ENCODE data around the gene CDYL2.

DNA sequence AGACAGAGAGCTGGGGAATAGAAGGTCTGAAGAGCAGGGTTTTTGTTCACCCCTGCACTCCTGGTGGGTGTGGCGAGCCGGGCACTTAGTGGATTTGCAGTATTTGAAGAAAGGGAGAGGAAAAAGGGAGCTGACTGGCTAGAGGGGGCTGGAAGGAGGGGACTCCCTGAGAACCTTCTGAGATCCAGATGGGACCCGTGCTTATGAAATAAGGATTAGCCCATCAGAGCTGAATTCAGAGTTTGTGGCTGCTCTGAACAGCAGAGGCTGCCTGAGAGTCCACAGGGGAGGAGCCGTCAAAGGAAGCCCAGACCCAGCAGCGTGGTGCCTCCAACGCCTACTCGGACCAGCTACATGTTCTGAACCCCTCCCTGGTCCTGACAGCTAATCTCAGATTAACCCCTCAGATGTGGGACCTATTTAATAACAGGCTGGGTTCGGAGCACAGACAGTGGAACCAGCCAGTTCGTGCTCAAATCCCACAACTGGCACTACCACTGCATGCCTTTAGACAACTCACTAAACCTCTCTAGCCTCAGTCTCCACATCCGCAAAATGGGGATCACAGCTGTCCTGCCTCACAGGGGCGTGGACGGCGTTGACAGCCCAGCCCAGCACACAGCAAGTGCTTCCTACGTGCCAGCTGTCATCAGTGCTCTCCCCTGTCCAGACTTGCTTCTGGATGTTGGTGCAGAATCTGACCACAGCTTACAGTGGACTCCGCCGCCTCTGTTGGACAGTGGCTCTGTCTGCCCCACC, 193.0 kb downstream of the CDYL2 start:
- TF ChIP-seq, protein P1, sequence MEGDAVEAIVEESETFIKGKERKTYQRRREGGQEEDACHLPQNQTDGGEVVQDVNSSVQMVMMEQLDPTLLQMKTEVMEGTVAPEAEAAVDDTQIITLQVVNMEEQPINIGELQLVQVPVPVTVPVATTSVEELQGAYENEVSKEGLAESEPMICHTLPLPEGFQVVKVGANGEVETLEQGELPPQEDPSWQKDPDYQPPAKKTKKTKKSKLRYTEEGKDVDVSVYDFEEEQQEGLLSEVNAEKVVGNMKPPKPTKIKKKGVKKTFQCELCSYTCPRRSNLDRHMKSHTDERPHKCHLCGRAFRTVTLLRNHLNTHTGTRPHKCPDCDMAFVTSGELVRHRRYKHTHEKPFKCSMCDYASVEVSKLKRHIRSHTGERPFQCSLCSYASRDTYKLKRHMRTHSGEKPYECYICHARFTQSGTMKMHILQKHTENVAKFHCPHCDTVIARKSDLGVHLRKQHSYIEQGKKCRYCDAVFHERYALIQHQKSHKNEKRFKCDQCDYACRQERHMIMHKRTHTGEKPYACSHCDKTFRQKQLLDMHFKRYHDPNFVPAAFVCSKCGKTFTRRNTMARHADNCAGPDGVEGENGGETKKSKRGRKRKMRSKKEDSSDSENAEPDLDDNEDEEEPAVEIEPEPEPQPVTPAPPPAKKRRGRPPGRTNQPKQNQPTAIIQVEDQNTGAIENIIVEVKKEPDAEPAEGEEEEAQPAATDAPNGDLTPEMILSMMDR (IDR thresholded peaks at IDR 0.05) = no peak
- no peak for TF ChIP-seq POLR2A (IDR thresholded peaks at IDR 0.05)
